WERI-Rb-1 (cell line): ENCODE data around the gene MAP4K4.
"Not testable (repeated sequence)": the region's sequence is repeated elsewhere in the genome, so short reads cannot be mapped to it uniquely, and the experiment has no call there.

ENCODE experiments used
- DNase-seq: peaks from one replicate; pipeline ENCODE4 v3.0.0-alpha.2; 2020
- H3K27ac ChIP-seq: fragments of 250-450 bp; sonication (Bioruptor Pico); 2 replicates; pipeline ENCODE4 v1.5.1; 2020; ENCODE audit warnings: mild to moderate bottlenecking, moderate library complexity
- H3K27me3 ChIP-seq: fragments of 250-450 bp; sonication (Bioruptor Pico); 2 replicates; pipeline ENCODE4 v1.5.1; 2021; ENCODE audit warnings: mild to moderate bottlenecking, low read depth, moderate library complexity; ENCODE audit not compliant: insufficient read depth, severe bottlenecking
- H3K36me3 ChIP-seq: fragments of 250-450 bp; sonication (Bioruptor Pico); 2 replicates; pipeline ENCODE4 v1.5.1; 2020; ENCODE audit warnings: mild to moderate bottlenecking, moderate library complexity
- H3K4me3 ChIP-seq: 2 replicates; pipeline ENCODE4 v1.5.1; 2011; ENCODE audit warnings: low read depth, mild to moderate bottlenecking, control low read depth, low read length
- H3K9me3 ChIP-seq: fragments of 250-450 bp; sonication (Bioruptor Pico); 2 replicates; pipeline ENCODE4 v1.5.1; 2021; ENCODE audit warnings: mild to moderate bottlenecking, moderate library complexity; ENCODE audit not compliant: severe bottlenecking
- CTCF ChIP-seq: IDR thresholded peaks from 2 replicates; pipeline ENCODE4 v1.5.1; 2011; ENCODE audit warnings: low read depth, mild to moderate bottlenecking, control low read depth, inconsistent platforms, low read length

MAP4K4 gene

DNA sequence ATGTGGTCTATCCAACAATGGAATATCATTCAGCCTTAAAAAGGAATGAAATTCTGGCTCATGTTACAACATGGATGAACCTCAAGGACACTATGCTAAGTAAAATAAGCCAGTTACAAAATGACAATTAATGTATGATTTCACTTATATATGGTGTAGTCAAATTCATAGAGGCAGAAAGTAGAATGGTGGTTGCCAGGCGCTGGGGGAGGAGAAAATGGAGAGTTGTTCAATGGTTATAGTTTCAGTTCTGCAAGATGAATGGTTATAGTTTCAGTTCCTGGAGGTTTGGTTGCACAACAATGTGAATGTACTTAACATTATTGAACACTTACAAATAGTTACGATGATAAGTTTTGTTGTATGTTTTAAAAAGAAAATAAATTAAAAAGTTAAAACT, 215.0 kb downstream of the MAP4K4 start:
- DNase-seq: no peak
- Histone ChIP-seq H3K9me3 (peaks cover 3% of the 10 kb centered on the region), H3K4me3 (no peak overlapping the region)

GRCh38 chr2:101921319-101921952, 223.9 kb downstream of the MAP4K4 start:
- Histone ChIP-seq H3K9me3 (no peaks in the 10 kb centered on the region), H3K4me3 (no peak overlapping the region), H3K27me3 (peaks cover 48% of the 10 kb centered on the region), H3K36me3 (no peaks in the 10 kb centered on the region), H3K27ac (no peak overlapping the region)
- DNase-seq: no peak
- TF ChIP-seq CTCF: no peak

More for the DNA sequence above, 215.0 kb downstream of the MAP4K4 start:
- no peak for TF ChIP-seq CTCF
- H3K36me3 ChIP-seq: no peaks in the 10 kb centered on the region
- H3K27me3 ChIP-seq: peaks cover 74% of the 10 kb centered on the region
- no peak overlapping the region for H3K27ac ChIP-seq

DNA sequence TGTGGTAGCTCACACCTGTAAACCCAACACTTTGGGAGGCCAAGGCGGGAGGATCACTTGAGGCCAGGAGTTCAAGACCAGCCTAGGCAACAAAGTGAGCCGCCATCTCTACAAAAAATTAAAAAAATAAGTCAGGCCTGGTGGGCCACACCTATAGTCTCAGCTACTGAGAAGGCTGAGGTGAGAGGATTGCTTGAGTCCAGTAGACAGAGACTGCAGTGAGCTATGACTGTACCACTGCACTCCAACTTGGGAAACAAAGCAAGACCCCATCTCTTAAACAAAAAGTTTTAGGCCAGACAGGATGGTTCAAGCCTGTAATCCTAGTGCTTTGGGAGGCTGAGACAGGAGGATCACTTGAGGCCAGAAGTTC, 224.4 kb downstream of the MAP4K4 start:
- no peak overlapping the region for H3K27ac ChIP-seq
- H3K27me3 ChIP-seq: peaks cover 48% of the 10 kb centered on the region
- no peaks in the 10 kb centered on the region for H3K9me3 ChIP-seq
- no peak overlapping the region for H3K4me3 ChIP-seq
- no peak for TF ChIP-seq CTCF
- no peak for DNase-seq
- no peaks in the 10 kb centered on the region for H3K36me3 ChIP-seq

DNA sequence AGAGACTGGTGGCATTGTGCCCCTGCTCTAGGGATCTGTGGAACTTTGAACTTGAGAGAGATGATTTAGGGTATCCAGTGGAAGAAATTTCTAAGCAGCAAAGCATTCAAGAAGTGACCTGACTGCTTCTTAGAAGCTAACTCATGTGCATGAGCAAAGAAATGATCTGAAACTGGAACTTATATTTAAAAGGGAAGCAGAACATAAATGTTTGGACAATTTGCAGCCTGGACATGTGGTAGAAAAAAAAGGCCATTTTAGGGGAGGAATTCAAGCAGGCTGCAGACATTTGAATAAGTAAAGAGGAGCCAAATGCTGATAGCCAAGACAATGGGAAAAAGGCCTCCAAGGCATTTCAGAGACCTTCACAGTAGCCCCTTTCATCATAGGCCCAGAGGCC, 226.8 kb downstream of the MAP4K4 start:
- peaks cover 31% of the 10 kb centered on the region for H3K27me3 ChIP-seq
- H3K9me3 ChIP-seq, H3K36me3 ChIP-seq, DNase-seq, H3K4me3 ChIP-seq, H3K27ac ChIP-seq: not testable (repeated sequence)

- no peak overlapping the region for H3K4me3 ChIP-seq
- no peak for DNase-seq
- TF ChIP-seq CTCF: no peak
- peaks cover 4% of the 10 kb centered on the region for H3K9me3 ChIP-seq
- H3K27ac ChIP-seq: no peak overlapping the region
- peaks cover 34% of the 10 kb centered on the region for H3K27me3 ChIP-seq
- H3K36me3 ChIP-seq: no peaks in the 10 kb centered on the region
Measured at GRCh38 chr2:101930019-101930418, 232.5 kb downstream of the MAP4K4 start.

GRCh38 chr2:101930847-101931246, 233.3 kb downstream of the MAP4K4 start:
- Histone ChIP-seq H3K4me3 (no peak overlapping the region), H3K36me3 (no peaks in the 10 kb centered on the region), H3K27ac (no peak overlapping the region), H3K9me3 (peaks cover 4% of the 10 kb centered on the region), H3K27me3 (peaks cover 39% of the 10 kb centered on the region)
- no peak for TF ChIP-seq CTCF
- no peak for DNase-seq
